Naive thymus-derived CD8-positive, alpha-beta T cell (primary cell): ENCODE results near the gene C5orf63. TPM values are rescaled to one million over a fixed set of nuclear protein-coding genes. Genes with fewer than 3 reads are reported as not detected.
A peak's percentile ranks its signal among the peaks of the same experiment; 100 is the strongest.

Source experiments
- ATAC-seq, 2 donors: fragments of 150-1000 bp; cut with Tn5 transposase in 1 of 2; sonication (Bioruptor Pico), chemical (Tn5 transposase) in 1 of 2; 1 replicate in 1 of 2; 2 replicates in 1 of 2; pipeline ENCODE4 v1.10.0; 2021; ENCODE audit warnings: mild to moderate bottlenecking in 2 of 2, moderate library complexity in 2 of 2
- POLR2A ChIA-PET: fragments of 350-600 bp; sonication (Branson Sonifier 250); formaldehyde crosslinking; loops from one replicate; lab custom pipeline; 2021; ENCODE audit warnings: antibody characterized with exemption; lab: Charles Lee
- DNase-seq, 10 donors: peaks; one replicate each; pipeline versions ENCODE4 v3.0.0 to v3.0.0-alpha.2; 2020 to 2022
- H3K27ac Mint-ChIP-seq, 10 donors: one replicate each; pipeline ENCODE4 v1.8.0; 2020 to 2022; ENCODE audit warnings: mild to moderate bottlenecking in 10 of 10, mixed read lengths in 10 of 10, moderate library complexity in 4 of 10, inconsistent platforms in 1 of 10
- H3K27me3 Mint-ChIP-seq, 5 donors: one replicate each; pipeline ENCODE4 v1.8.0; 2021 to 2022; ENCODE audit warnings: mixed read lengths in 5 of 5
- H3K36me3 Mint-ChIP-seq, 3 donors: one replicate each; pipeline ENCODE4 v1.8.0; 2020 to 2022; ENCODE audit warnings: mixed read lengths in 3 of 3, mild to moderate bottlenecking in 2 of 3, inconsistent platforms in 1 of 3
- H3K4me1 Mint-ChIP-seq, 4 donors: one replicate each; pipeline ENCODE4 v1.8.0; 2021 to 2022; ENCODE audit warnings: mixed read lengths in 4 of 4
- H3K4me3 Mint-ChIP-seq, 10 donors: one replicate each; pipeline ENCODE4 v1.8.0; 2020 to 2022; ENCODE audit warnings: mild to moderate bottlenecking in 10 of 10, mixed read lengths in 10 of 10, moderate library complexity in 6 of 10, inconsistent platforms in 1 of 10
- H3K9me3 Mint-ChIP-seq, 9 donors: one replicate each; pipeline ENCODE4 v1.8.0; 2020 to 2022; ENCODE audit warnings: mixed read lengths in 9 of 9, mild to moderate bottlenecking in 3 of 9, inconsistent platforms in 1 of 9, moderate library complexity in 1 of 9
- polyA plus RNA-seq, 3 donors: library from polyadenylated mRNA; unstranded; fragments of 300-500 nt; fragmentation: Illumina TruSeq; gene quantifications; one replicate each; pipeline ENCODE4 v1.2.3, GENCODE V29; 2021
- total RNA-seq, 8 experiments: library from RNA in 2 of 8; stranded (reverse) in 2 of 8; gene quantifications; one replicate each; pipeline ENCODE4 v1.2.3 and lab custom pipeline; 2021 to 2026

C5orf63 gene
- total and polyA plus RNA-seq, 5 experiments from 2014 or later, result 4.2 to 23.7 (median 5.7) TPM

DNA sequence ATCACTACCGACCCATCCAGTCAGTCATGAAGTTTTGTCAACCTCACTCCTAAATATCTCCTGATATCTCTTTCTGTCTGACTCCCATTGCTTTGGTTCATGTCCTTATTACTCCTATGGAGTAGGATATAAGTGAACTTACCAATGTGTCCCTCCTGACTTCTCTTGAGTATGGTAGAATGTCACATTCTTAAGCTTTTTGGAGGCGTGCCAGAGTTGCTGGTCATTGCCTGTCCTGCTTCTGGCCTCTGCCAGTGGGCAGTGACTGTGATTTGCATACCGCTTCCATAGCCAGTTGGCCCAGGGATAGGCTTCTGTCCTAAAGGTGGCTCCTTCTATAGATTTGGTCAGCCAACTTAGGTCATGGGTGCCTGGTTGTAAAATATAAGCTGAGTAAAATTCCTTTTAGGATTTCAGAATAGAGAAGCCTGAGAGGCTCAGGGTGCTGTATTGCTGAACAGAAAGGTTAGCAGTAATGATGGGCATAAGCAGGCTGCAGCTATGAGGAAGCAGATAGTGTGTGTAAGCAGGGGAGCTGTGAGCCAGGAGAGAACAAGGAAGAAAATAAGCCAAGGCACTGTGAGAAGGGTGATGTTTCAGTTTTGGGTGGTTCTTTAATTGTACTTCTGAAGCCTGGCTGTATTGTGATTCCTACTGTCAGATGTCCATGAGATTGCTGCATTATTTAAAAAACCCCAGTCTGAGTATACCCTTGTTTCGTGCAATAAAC lies 26.8 kb downstream of the C5orf63 start:
- H3K4me3 Mint-ChIP-seq, result no peak overlapping the region
- H3K27me3 Mint-ChIP-seq, result no peaks in the 10 kb centered on the region
- peaks cover 0 to 7% (median 5%) of the 10 kb centered on the region in 3 donors for H3K36me3 Mint-ChIP-seq
- no peak for DNase-seq
- no peaks in the 10 kb centered on the region for H3K4me1 Mint-ChIP-seq
- H3K9me3 Mint-ChIP-seq, result no peaks in the 10 kb centered on the region
- ATAC-seq, result no peak
- no peak overlapping the region for H3K27ac Mint-ChIP-seq
- POLR2A ChIA-PET, result interaction anchor here (0.6 to 1.0 kb wide), 2 partner anchors 109 to 193 kb away, joined by 4 read pairs; no protein-coding TSS in a partner anchor

DNA sequence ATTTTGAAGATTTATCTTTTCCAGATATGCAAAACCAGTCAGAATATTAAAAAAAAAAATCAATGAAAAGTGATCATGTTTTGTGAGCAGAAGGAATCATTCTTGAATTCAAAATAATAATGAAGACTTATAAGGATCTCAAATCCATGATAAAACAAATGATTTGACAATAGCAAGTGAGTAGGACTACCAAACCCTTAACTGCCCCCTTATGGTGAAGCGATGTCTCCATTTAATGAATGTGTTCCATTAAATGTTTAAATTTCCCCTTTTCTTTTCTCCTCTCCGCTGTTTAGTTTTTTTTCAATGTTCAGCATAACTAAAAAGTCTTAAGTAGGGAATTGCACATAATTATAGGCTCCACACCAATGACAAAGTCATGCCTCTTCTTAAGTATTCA lies 30.7 kb downstream of the C5orf63 start:
- Mint-ChIP-seq H3K27ac (no peak overlapping the region), H3K4me1 (no peaks in the 10 kb centered on the region), H3K27me3 (no peaks in the 10 kb centered on the region), H3K9me3 (no peaks in the 10 kb centered on the region), H3K4me3 (no peak overlapping the region), H3K36me3 (peaks cover 0 to 3% (median 0%) of the 10 kb centered on the region in 3 donors)
- ATAC-seq (no peak), DNase-seq (no peak)
- POLR2A ChIA-PET, result no interaction called here

DNA sequence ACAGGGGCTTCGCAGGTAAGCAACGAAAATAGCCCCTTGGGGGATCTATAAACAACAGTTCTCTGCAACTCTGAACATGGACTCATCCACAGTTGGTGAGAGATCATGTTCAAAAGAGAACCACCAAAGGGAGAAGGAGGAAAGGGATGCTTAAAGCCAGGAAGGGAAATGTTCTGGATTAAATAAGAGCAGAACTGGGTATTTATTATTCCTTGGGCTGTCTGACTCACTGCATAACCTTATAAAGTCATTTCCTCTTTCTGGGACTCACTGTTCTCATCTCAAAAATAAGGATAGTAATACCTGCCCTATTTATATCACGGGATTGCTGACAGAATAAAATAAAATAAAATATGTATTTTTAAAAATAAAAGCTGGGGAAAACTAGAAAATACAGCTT lies 31.7 kb downstream of the C5orf63 start:
- ATAC-seq (no peak), DNase-seq (no peak)
- no peaks in the 10 kb centered on the region for H3K27me3 Mint-ChIP-seq
- H3K36me3 Mint-ChIP-seq, result peaks cover 0 to 3% (median 0%) of the 10 kb centered on the region in 3 donors
- no peak overlapping the region for H3K4me3 Mint-ChIP-seq
- H3K27ac Mint-ChIP-seq, result peak overlapping the region in 1 of 10 donors; percentile 28
- POLR2A ChIA-PET, result no interaction called here
- H3K9me3 Mint-ChIP-seq, result no peaks in the 10 kb centered on the region
- H3K4me1 Mint-ChIP-seq, result no peaks in the 10 kb centered on the region

GRCh38 chr5:127040796-127041520 lies 32.3 kb downstream of the C5orf63 start:
- H3K4me1 Mint-ChIP-seq, result no peaks in the 10 kb centered on the region
- peaks cover 0 to 3% (median 0%) of the 10 kb centered on the region in 3 donors for H3K36me3 Mint-ChIP-seq
- POLR2A ChIA-PET, result no interaction called here
- H3K4me3 Mint-ChIP-seq, result no peak overlapping the region
- DNase-seq, result no peak
- H3K9me3 Mint-ChIP-seq, result no peaks in the 10 kb centered on the region
- no peak for ATAC-seq
- no peaks in the 10 kb centered on the region for H3K27me3 Mint-ChIP-seq
- peak overlapping the region in 1 of 10 donors; percentile 44 for H3K27ac Mint-ChIP-seq

DNA sequence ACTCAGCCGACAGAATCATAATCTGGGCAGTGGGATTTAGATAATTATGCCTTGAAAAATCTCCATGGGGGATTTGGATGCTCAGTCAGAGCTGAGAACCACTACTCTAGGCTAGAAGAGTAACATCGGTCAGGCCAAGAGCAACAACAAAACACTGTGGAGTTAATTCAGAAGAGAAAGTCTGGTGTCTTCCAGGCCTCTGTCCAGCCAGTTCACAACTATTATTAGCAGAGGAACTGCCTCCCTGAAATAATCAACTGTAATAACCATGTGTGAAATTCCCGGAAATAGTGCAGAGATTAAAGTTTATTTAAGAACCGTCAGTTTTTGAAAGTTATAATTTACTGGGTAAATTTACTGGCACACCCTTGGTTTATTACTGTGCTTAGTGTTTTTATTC lies 34.8 kb downstream of the C5orf63 start:
- Mint-ChIP-seq H3K4me3 (no peak overlapping the region), H3K9me3 (no peaks in the 10 kb centered on the region), H3K36me3 (peaks cover 0 to 3% (median 0%) of the 10 kb centered on the region in 3 donors), H3K27me3 (peaks cover 0 to 9% (median 2%) of the 10 kb centered on the region in 5 donors), H3K27ac (no peak overlapping the region), H3K4me1 (peaks cover 0 to 1% (median 0%) of the 10 kb centered on the region in 4 donors)
- POLR2A ChIA-PET, result interaction anchor here (0.8 kb wide), 1 partner anchor 13 kb away, joined by 4 read pairs; no protein-coding TSS in a partner anchor
- DNase-seq (no peak), ATAC-seq (no peak)

- Mint-ChIP-seq H3K27ac (peak overlapping the region in 6 of 10 donors; percentile 32 to 92 (median 80)), H3K27me3 (peaks cover 0 to 9% (median 2%) of the 10 kb centered on the region in 5 donors), H3K9me3 (no peaks in the 10 kb centered on the region), H3K4me3 (peak overlapping the region; percentile 83 to 95 (median 92)), H3K4me1 (peaks cover 8 to 25% (median 21%) of the 10 kb centered on the region in 4 donors), H3K36me3 (no peaks in the 10 kb centered on the region)
- DNase-seq (peak in 1 of 10 donors; percentile 10), ATAC-seq (no peak)
- POLR2A ChIA-PET, result interaction anchor here (0.8 to 2.3 kb wide), 6 partner anchors 42 to 431 kb away, joined by 3 to 23 read pairs (median 4); partner anchors contain the start of gene PHAX
Measured at GRCh38 chr5:127031863-127032232, 41.5 kb downstream of the C5orf63 start.

GRCh38 chr5:127031147-127031862 lies 42.0 kb downstream of the C5orf63 start:
- Mint-ChIP-seq H3K4me1 (peaks cover 8 to 25% (median 21%) of the 10 kb centered on the region in 4 donors), H3K4me3 (peak overlapping the region; percentile 83 to 95 (median 92)), H3K9me3 (no peaks in the 10 kb centered on the region), H3K27me3 (peaks cover 0 to 9% (median 2%) of the 10 kb centered on the region in 5 donors), H3K27ac (peak overlapping the region in 9 of 10 donors; percentile 32 to 92 (median 80)), H3K36me3 (no peaks in the 10 kb centered on the region)
- ATAC-seq (peak; percentile 2 to 15), DNase-seq (peak in 5 of 10 donors; percentile 7 to 24 (median 13))
- POLR2A ChIA-PET, result interaction anchor here (0.8 to 2.3 kb wide), 9 partner anchors 25 to 430 kb away, joined by 3 to 23 read pairs (median 4); partner anchors contain the start of genes C5orf63 and PHAX

GRCh38 chr5:127030259-127031146 lies 42.8 kb downstream of the C5orf63 start, which contains the start of gene MARCHF3:
TSS of gene MARCHF3 (minus strand) at chr5:127030558. CDS start at chr5:126918171, 112,387 bp downstream.
- no peaks in the 10 kb centered on the region for H3K36me3 Mint-ChIP-seq
- H3K27ac Mint-ChIP-seq, result peak within 1 kb of the TSS; percentile 74 to 92 (median 84)
- DNase-seq (peak; percentile 90 to 94 (median 92)), ATAC-seq (peak; percentile 92 to 95)
- peak within 1 kb of the TSS; percentile 83 to 95 (median 92) for H3K4me3 Mint-ChIP-seq
- peaks cover 0 to 9% (median 2%) of the 10 kb centered on the region in 5 donors for H3K27me3 Mint-ChIP-seq
- POLR2A ChIA-PET, result interaction anchor here (0.8 to 2.3 kb wide), 8 partner anchors 24 to 430 kb away, joined by 3 to 23 read pairs (median 4); partner anchors contain the start of genes C5orf63 and PHAX
- no peaks in the 10 kb centered on the region for H3K9me3 Mint-ChIP-seq
- peaks cover 9 to 27% (median 25%) of the 10 kb centered on the region in 4 donors for H3K4me1 Mint-ChIP-seq

DNA sequence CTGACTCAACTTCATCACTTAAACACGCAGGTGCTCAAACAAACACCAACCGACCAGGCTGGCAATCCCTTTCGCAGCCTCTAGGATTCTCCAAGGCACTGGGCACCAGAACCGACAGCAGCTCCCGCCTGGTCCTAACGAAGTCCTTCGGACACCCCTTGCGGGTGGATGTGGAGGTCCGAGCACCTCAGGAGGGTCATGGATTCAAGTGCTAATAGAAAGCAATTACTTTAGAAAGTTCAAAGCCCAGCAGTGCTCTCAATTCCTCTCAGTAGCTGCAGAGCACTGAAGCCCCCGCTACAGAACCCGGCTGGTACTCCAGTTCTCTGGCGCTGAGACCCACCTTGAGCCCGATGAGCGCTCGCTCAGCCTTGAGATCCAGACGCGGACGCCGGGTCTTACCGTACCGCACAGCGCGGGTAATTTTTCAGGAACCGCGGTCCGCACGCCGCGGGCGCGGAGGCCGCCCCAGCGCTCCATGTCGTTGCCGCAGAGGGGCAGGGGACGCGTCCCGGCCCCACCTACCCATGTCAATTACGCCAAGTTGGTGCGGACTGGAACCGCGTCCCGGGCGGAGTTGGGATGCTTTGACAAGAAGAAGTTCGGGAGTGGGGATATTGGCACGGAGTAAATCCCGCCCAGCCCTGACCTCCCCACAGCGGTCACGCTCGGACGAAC lies 43.6 kb downstream of the C5orf63 start:
- ATAC-seq (peak; percentile 18 to 20), DNase-seq (peak; percentile 12 to 64 (median 39))
- POLR2A ChIA-PET, result interaction anchor here (1.0 to 1.7 kb wide), 4 partner anchors 12 to 184 kb away, joined by 3 to 8 read pairs (median 6); no protein-coding TSS in a partner anchor
- Mint-ChIP-seq H3K4me3 (peak overlapping the region; percentile 83 to 95 (median 92)), H3K36me3 (no peaks in the 10 kb centered on the region), H3K9me3 (no peaks in the 10 kb centered on the region), H3K4me1 (peaks cover 9 to 27% (median 27%) of the 10 kb centered on the region in 4 donors), H3K27me3 (peaks cover 0 to 9% (median 2%) of the 10 kb centered on the region in 5 donors), H3K27ac (peak overlapping the region in 9 of 10 donors; percentile 65 to 92 (median 82))

DNA sequence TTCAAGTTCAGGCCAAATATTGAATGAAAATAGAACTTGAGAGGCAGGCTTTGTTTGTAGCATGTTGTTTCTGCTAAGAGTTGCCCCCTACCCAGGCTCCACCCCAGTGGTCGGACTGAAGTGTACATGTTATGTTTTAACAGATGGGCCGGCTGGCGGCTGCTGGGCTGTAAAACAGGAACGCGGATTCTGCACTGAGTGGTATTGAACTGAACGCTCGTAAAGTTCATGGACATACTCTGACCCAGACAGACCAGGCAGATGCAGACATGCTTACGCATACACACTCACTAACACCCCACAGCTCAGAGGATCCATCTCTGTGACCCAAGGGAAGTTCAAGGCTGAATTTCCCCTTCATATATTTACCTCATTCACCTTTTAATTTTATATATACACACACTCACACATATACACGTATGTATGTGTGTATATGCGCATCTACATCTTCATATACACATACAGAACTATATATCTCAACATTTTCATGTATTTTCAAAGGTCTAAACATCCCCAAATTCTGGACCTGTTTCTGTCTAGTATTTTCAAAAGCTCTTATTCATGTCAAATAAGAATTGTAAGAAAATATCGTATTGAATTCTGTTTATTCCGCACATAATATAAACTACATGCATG lies 44.4 kb downstream of the C5orf63 start:
- H3K27ac Mint-ChIP-seq, result peak overlapping the region in 8 of 10 donors; percentile 12 to 92 (median 78)
- ATAC-seq (no peak), DNase-seq (peak in 1 of 10 donors; percentile 13)
- no peaks in the 10 kb centered on the region for H3K36me3 Mint-ChIP-seq
- POLR2A ChIA-PET, result interaction anchor here (0.5 to 1.7 kb wide), 6 partner anchors 11 to 183 kb away, joined by 3 to 8 read pairs (median 4); no protein-coding TSS in a partner anchor
- peak overlapping the region; percentile 83 to 95 (median 92) for H3K4me3 Mint-ChIP-seq
- H3K4me1 Mint-ChIP-seq, result peaks cover 9 to 27% (median 27%) of the 10 kb centered on the region in 4 donors
- peaks cover 0 to 4% (median 2%) of the 10 kb centered on the region in 5 donors for H3K27me3 Mint-ChIP-seq
- no peaks in the 10 kb centered on the region for H3K9me3 Mint-ChIP-seq
